GM10266 (cell line): ENCODE data around the gene PLXDC2.

ENCODE experiments used
- DNase-seq: peaks from one replicate; pipeline ENCODE4 v3.0.0; 2012; ENCODE audit errors: extremely low spot score
- TF ChIP-seq, protein P1 (sequence below): IDR thresholded peaks from 2 replicates; pipeline ENCODE4 v1.5.1; 2012; ENCODE audit warnings: mild to moderate bottlenecking, low read depth; ENCODE audit not compliant: control insufficient read depth, insufficient read depth; ENCODE audit errors: missing control alignments

PLXDC2 gene

DNA sequence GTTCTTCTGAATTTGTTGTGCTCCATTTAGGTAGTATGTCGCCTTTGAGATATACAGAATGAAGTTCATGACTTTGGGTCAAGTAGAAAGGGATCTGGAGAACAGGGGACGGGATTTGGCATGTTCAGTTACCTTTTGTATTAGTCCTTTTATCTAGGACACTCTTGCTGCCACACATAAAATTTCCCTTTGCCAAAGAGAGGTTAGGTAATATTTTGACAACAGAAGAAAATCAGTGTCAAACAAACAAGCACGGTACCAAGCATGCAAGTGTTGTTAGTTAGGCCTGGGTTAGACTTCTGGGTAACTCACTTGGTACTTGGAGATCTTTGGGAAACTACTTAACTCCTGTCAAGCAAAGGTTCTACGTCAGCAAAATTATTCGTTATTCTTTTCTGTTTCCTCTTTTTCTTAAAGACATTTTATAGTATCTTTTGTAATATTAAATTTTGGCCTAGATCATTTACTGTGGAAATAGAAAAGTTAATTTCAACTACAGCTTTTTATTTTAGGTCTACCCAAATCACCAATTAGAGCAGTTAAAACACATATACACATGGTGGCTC, 116.7 kb downstream of the PLXDC2 start:
- DNase-seq, result no peak
- TF ChIP-seq, protein P1, sequence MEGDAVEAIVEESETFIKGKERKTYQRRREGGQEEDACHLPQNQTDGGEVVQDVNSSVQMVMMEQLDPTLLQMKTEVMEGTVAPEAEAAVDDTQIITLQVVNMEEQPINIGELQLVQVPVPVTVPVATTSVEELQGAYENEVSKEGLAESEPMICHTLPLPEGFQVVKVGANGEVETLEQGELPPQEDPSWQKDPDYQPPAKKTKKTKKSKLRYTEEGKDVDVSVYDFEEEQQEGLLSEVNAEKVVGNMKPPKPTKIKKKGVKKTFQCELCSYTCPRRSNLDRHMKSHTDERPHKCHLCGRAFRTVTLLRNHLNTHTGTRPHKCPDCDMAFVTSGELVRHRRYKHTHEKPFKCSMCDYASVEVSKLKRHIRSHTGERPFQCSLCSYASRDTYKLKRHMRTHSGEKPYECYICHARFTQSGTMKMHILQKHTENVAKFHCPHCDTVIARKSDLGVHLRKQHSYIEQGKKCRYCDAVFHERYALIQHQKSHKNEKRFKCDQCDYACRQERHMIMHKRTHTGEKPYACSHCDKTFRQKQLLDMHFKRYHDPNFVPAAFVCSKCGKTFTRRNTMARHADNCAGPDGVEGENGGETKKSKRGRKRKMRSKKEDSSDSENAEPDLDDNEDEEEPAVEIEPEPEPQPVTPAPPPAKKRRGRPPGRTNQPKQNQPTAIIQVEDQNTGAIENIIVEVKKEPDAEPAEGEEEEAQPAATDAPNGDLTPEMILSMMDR, result no peak

DNA sequence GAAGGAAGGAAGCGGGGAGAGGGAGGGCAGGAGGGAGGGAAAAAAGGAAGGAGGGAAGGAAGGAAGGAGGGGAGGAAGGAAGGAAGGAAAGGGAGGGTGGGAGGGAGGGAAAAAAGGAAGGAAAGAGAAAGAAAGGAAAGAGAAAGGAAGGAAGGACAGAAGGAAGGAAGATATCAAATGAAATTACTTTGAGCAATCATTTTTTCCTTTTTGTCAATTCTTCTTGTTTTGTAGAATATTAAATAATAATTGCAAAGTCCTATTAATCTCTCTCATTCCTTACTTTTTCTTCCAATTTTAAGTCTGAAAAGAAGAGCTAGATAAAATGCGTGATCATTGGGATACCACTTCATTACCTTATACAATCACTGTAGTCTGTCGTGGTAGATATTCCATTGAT, 117.5 kb downstream of the PLXDC2 start:
- TF ChIP-seq, protein P1, result no peak
- DNase-seq, result no peak

DNA sequence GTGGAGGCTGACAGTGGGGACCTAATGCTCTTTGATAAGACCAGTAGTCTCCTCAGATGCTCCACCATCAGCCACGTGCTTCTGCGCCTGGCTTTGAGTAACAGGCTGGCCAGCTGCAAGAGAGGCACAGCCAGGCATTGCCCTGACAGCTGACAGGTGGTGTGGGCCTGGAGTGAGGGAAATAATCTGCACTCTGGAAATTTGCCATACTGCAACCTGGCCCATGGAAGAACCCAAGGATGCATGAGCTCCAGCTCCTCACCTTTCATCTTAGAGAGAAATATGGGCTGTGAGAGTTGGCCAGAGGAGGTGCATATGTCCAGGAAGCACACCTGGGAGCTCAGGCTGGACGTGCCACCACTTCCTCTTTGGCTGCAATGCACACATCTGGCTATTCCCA, 118.9 kb downstream of the PLXDC2 start:
- TF ChIP-seq, protein P1, result no peak
- no peak for DNase-seq

DNA sequence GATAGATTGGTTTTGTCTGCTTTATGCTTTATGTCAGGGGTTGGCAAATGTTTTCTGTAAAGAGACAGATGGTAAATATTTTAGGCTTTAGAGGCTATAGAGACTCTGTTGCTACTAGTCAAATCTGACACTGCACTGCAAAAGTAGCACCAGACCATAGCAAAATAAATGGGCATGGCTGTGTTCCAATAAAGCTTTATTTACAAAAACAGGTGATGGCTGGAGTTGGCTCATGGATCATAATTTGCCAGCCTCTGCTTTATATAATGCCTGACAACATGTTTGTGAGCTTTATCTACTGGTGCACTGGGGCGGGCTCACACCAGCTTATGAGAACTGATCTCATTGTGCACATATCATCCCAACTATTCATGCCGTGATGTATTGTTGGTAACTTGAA, 120.1 kb downstream of the PLXDC2 start:
- no peak for DNase-seq
- TF ChIP-seq, protein P1, result no peak

DNA sequence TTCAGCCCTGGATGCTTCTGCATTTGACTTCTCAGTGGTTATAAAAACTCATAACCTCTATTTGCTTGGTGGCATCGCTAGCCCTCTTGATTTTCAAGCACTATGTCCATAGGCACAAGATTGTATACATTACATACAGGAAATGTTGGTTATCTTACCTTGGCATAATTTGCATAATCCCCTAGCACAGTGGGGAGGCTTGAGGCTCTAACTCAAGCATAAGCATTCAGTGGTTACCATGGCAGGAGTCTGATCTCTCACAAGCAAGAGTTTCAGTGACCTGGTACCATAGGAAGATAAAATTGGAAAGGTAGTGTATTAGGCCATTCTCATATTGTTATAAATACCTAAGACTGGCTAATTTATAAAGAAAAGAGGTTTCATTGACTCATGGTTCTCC, 121.8 kb downstream of the PLXDC2 start:
- DNase-seq, result no peak
- TF ChIP-seq, protein P1, result no peak

DNA sequence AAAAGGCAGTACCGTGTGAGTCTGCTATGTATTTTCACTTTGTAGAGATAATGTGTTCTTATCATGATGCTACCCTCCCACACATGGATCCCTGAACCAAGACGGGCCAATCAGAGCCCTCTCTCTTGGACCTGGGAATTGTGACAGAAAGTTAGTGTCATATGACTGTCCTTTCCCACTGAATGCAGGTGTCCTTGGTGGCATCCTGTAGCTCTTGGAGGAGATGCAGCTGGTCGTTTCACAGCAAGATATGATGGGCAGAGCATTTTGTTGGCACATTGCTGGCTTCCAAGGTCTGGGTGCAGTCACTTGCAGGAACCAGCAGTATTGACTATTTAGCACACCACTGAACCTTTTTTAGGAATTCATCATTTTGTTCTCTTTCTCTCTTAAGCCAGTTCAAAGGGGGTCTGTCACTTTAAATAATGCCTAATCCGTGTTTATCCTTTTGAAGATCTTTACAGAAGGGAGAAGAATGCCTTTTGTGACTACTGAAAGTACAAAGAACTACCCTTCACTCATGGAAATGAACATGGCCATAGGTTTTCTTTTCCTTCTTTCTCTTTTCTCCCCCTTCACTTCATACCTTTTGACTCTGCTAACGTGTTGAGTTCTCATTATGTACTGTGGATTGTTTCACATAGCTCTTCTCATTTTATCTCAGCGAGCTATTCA, 125.1 kb downstream of the PLXDC2 start:
- no peak for DNase-seq
- TF ChIP-seq, protein P1, result no peak

DNA sequence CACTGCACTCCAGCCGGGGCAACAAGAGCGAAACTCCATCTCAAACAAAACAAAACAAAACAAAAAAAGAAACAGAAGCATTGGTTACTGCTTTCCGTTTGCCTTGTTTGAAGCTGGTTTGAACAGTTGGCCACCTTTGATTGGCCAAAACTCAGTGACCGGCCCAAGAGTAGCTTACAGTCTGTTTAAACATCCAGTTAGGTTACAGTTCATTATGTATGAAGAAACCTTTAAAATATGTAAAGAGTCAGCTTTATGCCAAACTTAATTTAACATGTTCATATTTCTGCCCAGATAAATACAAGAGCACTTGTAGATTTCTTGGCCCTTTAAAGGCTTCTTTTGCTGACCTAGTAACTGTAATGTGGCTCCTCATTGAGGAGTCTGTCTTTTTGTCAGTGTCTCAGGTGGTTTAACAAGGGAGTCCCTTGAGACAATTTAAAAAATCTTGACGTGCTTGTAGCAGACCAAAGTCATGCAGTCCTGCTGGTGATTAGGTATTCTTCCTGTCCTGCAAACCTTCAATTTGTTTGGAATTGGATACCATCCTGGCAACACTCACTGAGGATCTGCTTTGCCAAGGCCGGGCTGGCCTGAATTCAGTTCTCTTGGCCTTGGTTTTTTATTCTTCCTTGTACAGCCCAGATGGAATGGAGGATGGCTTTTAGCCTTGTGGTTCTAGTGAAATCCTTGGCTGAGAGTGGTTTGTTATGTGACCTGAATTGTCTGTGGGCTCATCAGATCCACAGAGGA, 128.9 kb downstream of the PLXDC2 start:
- TF ChIP-seq, protein P1, result no peak
- DNase-seq, result no peak
